Measurements from ENCODE around the gene GSTA3. TPM values are rescaled to one million over a fixed set of nuclear protein-coding genes. Genes with fewer than 3 reads are reported as not detected.
A peak's percentile ranks its signal among the peaks of the same experiment; 100 is the strongest.

GSTA3 gene
- total and polyA plus RNA-seq, 2 of the 13 experiments (the other 11 are each of a cell fraction or from before 2014, with no cell fraction given): not detected

DNA sequence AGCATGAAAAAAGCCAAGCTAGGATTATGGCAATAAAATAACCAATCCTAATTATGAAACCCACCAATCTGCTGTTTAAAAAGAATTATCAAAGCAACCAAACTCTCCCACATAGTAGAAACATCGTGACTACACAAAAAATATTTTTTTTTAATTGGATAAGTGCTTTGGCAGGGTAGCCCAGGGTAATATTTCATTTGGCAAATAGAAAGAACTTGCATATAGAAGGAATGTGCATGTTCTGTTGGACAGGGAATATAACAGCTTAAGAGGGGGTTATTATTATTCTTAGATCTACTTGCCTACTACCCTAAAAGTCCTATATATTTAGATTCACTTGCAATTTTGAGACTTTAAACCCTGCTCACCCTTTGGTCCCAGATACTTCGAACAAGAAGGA, 972 bp downstream of the GSTA3 start:
- FAIRE-seq (no peak), DNase-seq (ENCODE audit: low spot score) (no peak), ATAC-seq (no peak)
- Histone ChIP-seq H3K9ac (ENCODE audit: insufficient read depth, low read depth, low read length) (no peak overlapping the region), H3K4me2 (ENCODE audit: low read depth, low read length) (no peak overlapping the region), H3K9me3 (ENCODE audit: low read length) (no peaks in the 10 kb centered on the region), H2AFZ (ENCODE audit: low read length) (no peak overlapping the region), H3K27me3 (ENCODE audit: control insufficient read depth in 1 of 2, insufficient read depth in 2 of 2, low read length in 2 of 2) (peaks cover 0 to under 1% of the 10 kb centered on the region in 2 experiments; a peak in 2 of 5 replicates), H4K20me1 (ENCODE audit: insufficient read depth, low read length) (no peaks in the 10 kb centered on the region), H3K4me3 (replicated peaks in 1 of 3; ENCODE audit: insufficient read depth in 1 of 3, low read depth in 2 of 3, low read length in 3 of 3) (no peak overlapping the region), H3K36me3 (replicated peaks in 1 of 2; ENCODE audit: control insufficient read depth in 1 of 2, insufficient read depth in 2 of 2, low read length in 2 of 2) (no peaks in the 10 kb centered on the region), H3K79me2 (ENCODE audit: insufficient read depth, low read length) (no peaks in the 10 kb centered on the region), H3K27ac (ENCODE audit: extremely low read length, insufficient read depth, low read length) (no peak overlapping the region), H3K4me1 (ENCODE audit: insufficient read depth, low read length) (peaks cover 6% of the 10 kb centered on the region; the same call in 1 of the 2 replicates)
- 51% methylated on average over 2 of the region's 2 CpGs for WGBS (ENCODE audit: low lambda C conversion rate)
- BruUV-seq (replicated peaks): no TSS peak
- CTCF ChIA-PET (ENCODE audit: low intra/inter-chr PET ratio, low total read pairs): no interaction called here
- POLR2A ChIA-PET: no interaction called here
- intact Hi-C loops (cut with micrococcal nuclease; ENCODE audit: unreplicated experiment): no loop called here
- in situ Hi-C loops (cut with HindIII; ENCODE audit: extremely low pct_ligation_motif_present, low pct_unique_long_range_greater_than_20kb): no loop called here
- TF ChIP-seq ZNF850 (CRISPR knock-in tag; conservative IDR thresholded peaks at IDR 0.05) (no peak), ZNF776 (CRISPR knock-in tag; IDR thresholded peaks at IDR 0.05) (no peak), ZNF160 (CRISPR knock-in tag; IDR thresholded peaks at IDR 0.05) (no peak), ZSCAN20 (CRISPR knock-in tag; IDR thresholded peaks at IDR 0.05; ENCODE audit: borderline replicate concordance) (no peak)
- TF ChIP-seq, protein P1, sequence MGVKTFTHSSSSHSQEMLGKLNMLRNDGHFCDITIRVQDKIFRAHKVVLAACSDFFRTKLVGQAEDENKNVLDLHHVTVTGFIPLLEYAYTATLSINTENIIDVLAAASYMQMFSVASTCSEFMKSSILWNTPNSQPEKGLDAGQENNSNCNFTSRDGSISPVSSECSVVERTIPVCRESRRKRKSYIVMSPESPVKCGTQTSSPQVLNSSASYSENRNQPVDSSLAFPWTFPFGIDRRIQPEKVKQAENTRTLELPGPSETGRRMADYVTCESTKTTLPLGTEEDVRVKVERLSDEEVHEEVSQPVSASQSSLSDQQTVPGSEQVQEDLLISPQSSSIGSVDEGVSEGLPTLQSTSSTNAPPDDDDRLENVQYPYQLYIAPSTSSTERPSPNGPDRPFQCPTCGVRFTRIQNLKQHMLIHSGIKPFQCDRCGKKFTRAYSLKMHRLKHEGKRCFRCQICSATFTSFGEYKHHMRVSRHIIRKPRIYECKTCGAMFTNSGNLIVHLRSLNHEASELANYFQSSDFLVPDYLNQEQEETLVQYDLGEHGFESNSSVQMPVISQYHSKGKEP (CRISPR knock-in tag; IDR thresholded peaks at IDR 0.05): no peak

DNA sequence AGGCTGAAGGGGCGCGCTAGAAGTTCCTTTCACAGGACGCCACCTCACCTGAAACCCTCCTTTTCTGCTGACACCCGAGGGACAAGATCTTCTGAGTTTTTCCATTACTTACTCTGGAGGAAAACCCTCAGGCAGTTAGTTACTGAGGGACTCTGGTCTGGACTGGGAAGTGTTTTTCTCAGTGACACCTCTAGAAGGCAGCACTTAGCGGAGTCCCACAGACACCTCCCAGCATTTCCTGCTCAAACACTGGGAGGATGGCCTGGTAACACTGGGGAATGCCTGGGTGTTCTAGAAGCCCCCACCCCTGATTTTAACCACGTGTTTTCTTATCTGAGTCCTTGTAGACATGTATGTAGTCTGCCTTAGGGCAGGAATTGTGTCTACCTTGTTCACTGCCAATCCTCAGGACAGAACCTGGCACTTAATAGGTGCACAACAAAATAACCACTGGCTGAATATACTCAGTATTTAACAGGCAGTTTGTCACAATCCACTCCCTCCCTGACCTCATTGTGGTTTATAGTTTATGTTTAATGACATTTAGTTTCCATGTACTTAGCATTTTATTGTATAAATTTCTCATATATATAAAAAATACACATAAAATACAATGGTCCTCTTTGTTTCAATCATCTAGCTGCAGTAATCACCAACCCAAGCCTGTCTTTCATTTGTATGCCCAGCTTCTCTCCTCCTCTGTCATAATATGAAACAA, 4.8 kb downstream of the GSTA3 start:
- Histone ChIP-seq H3K4me3 (replicated peaks in 1 of 3; ENCODE audit: insufficient read depth in 1 of 3, low read depth in 2 of 3, low read length in 3 of 3) (no peak overlapping the region), H3K9me3 (ENCODE audit: low read length) (no peaks in the 10 kb centered on the region), H2AFZ (ENCODE audit: low read length) (no peak overlapping the region), H3K27me3 (ENCODE audit: control insufficient read depth in 1 of 2, insufficient read depth in 2 of 2, low read length in 2 of 2) (peaks cover 0 to 2% of the 10 kb centered on the region in 2 experiments; a peak in 2 of 5 replicates), H3K36me3 (replicated peaks in 1 of 2; ENCODE audit: control insufficient read depth in 1 of 2, insufficient read depth in 2 of 2, low read length in 2 of 2) (no peaks in the 10 kb centered on the region), H4K20me1 (ENCODE audit: insufficient read depth, low read length) (no peaks in the 10 kb centered on the region), H3K4me2 (ENCODE audit: low read depth, low read length) (no peak overlapping the region), H3K27ac (ENCODE audit: extremely low read length, insufficient read depth, low read length) (no peak overlapping the region), H3K4me1 (ENCODE audit: insufficient read depth, low read length) (peaks cover 6% of the 10 kb centered on the region; the same call in 1 of the 2 replicates), H3K79me2 (ENCODE audit: insufficient read depth, low read length) (no peaks in the 10 kb centered on the region), H3K9ac (ENCODE audit: insufficient read depth, low read depth, low read length) (no peak overlapping the region)
- intact Hi-C loops (cut with micrococcal nuclease; ENCODE audit: unreplicated experiment) (loop anchor here (1.0 kb wide), 1 partner anchor 90 kb away; no protein-coding TSS in a partner anchor), in situ Hi-C loops (cut with HindIII; ENCODE audit: extremely low pct_ligation_motif_present, low pct_unique_long_range_greater_than_20kb) (no loop called here)
- DNase-seq (ENCODE audit: low spot score) (peak; percentile 34), FAIRE-seq (peak; percentile 95), ATAC-seq (peak; percentile 97)
- ChIA-PET POLR2A (no interaction called here), CTCF (ENCODE audit: low intra/inter-chr PET ratio, low total read pairs) (no interaction called here)
- no TSS peak for BruUV-seq (replicated peaks)
- 39% methylated on average over 6 of the region's 6 CpGs for WGBS (ENCODE audit: low lambda C conversion rate)
- TF ChIP-seq STAG1 (CRISPR knock-in tag; IDR thresholded peaks at IDR 0.05): peak; percentile 68
- 0 out of 2 replicates have a peak, but pooled peaks have one; percentile 5 for TF ChIP-seq DR1 (CRISPR knock-in tag; IDR thresholded peaks at IDR 0.05)
- TF ChIP-seq, protein P2, sequence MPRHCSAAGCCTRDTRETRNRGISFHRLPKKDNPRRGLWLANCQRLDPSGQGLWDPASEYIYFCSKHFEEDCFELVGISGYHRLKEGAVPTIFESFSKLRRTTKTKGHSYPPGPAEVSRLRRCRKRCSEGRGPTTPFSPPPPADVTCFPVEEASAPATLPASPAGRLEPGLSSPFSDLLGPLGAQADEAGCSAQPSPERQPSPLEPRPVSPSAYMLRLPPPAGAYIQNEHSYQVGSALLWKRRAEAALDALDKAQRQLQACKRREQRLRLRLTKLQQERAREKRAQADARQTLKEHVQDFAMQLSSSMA (CRISPR knock-in tag; IDR thresholded peaks at IDR 0.05): no peak
- TF ChIP-seq ZFAT (CRISPR knock-in tag; conservative IDR thresholded peaks at IDR 0.05): no peak
- TF ChIP-seq TEAD3 (CRISPR knock-in tag; optimal IDR thresholded peaks at IDR 0.05; ENCODE audit: borderline replicate concordance): peak; percentile 53
- no peak for TF ChIP-seq ZNF672 (CRISPR knock-in tag; IDR thresholded peaks at IDR 0.05)
- no peak for TF ChIP-seq ELF4 (CRISPR knock-in tag; IDR thresholded peaks at IDR 0.05; ENCODE audit: borderline replicate concordance)
- TF ChIP-seq ZNF792 (CRISPR knock-in tag; IDR thresholded peaks at IDR 0.05): no peak
- TF ChIP-seq ZNF607 (CRISPR knock-in tag; IDR thresholded peaks at IDR 0.05; ENCODE audit: borderline replicate concordance): no peak
- TF ChIP-seq NR1H2 (CRISPR knock-in tag; IDR thresholded peaks at IDR 0.05; ENCODE audit: borderline replicate concordance, low read depth): no peak
- peak; percentile 60 for TF ChIP-seq RAD21 (CRISPR knock-in tag; IDR thresholded peaks at IDR 0.05)
- no peak for TF ChIP-seq ZNF660 (CRISPR knock-in tag; IDR thresholded peaks at IDR 0.05; ENCODE audit: borderline replicate concordance, low read depth)
- TF ChIP-seq ZMYM3 (CRISPR knock-in tag; IDR thresholded peaks at IDR 0.05): 0 out of 2 replicates have a peak, but pooled peaks have one; percentile 33

Measured in HepG2 (cell line).